HG03521 (cell line): Measurements from ENCODE around the gene PHAF1.

Experiments
- ATAC-seq: cut with Tn5 transposase; IDR thresholded peaks from one replicate; pipeline ENCODE4 v1.9.1; 2021; ENCODE audit warnings: mild to moderate bottlenecking, moderate library complexity; ENCODE audit not compliant: unreplicated experiment

The PHAF1 gene

DNA sequence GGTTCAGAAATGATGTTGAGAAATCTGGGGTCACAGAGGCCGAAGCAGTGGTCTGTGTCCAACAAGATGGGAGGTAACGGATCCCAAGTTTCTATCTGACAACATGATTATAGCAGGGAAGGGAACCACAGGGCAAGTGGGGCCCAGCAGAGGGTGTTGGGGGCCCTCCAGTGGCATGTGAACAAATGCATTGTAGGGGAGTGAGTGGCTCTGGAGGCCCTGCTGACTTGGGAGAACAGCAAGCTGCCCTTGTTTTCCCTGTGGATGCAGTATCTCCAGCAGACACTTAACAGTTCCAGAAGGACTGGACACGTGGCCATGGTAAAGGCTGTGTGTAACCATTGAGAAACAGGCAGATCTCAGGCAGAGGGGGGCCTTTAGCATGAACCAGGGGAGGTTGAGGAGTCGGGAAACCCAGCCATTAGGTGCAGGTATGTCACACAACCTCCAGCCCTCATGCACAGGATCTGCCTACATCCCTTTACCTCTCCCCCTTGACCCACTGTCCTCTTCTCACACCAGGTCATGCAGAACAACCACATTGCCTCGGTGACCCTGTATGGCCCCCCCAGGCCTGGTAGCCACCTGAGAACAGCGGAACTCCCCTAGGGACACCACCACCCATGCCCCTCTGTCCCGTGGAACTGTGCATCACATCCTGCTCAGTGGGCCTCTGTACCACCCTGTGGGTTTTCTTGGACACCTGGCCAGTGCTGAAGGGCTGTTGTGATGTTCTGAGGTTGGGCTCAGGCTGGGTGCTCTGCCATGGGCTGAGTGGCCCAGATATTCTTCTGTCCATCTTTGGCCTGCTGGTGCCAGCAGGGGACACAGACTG, 37.0 kb downstream of the PHAF1 start:
- no peak for ATAC-seq

DNA sequence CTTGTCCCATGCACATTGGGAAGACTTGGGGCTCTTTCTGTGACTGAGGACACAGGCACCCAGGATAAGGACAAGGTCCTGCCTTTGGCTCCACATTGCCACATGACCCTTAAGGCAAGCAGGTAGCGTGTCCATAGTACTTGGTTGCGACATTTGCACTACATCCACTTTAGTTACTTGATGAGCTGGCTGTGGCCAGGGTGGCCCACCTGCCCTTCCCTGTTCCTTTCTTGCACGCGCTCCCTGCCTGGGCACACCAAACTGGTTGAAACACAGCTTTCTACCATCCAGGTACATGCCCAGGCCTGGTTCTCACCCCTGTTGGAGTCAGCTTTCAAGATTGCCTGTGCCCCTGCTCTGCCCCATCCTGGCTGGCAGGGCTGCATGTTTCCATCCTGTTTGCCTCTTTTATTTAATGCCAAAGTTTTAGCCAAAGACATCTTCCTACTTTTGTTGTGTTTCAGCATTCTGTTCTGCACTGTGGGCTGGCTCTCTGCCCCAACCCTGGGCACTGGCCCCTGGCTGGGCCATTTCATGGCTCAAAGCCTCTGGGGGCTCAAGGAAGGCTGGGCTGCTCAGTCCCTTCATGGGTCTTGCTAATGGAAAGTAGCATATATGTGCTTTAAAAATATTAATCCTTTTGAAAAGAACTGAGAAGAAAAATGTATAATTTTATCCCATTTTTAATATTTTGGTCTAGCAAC, 37.8 kb downstream of the PHAF1 start:
- ATAC-seq: no peak

DNA sequence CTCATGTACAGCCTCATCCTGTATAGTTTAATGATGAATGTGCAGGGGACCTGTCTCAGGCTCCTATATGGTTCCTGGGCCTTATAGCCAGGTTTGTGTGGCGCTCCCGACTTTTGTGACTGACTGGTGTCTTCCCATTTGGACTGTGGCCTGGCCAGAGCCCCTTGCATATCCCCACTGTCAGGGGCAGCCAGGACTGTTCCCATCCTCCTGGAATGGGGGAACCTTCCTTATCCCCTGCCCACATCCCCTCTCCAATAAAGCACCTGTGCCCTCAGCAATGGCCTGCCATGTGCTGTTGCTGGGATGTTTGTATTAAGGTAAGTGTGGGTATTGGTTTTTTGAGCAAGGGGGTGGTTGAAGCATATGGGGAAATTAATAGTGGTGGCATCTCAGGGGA, 38.5 kb downstream of the PHAF1 start:
- ATAC-seq: no peak

DNA sequence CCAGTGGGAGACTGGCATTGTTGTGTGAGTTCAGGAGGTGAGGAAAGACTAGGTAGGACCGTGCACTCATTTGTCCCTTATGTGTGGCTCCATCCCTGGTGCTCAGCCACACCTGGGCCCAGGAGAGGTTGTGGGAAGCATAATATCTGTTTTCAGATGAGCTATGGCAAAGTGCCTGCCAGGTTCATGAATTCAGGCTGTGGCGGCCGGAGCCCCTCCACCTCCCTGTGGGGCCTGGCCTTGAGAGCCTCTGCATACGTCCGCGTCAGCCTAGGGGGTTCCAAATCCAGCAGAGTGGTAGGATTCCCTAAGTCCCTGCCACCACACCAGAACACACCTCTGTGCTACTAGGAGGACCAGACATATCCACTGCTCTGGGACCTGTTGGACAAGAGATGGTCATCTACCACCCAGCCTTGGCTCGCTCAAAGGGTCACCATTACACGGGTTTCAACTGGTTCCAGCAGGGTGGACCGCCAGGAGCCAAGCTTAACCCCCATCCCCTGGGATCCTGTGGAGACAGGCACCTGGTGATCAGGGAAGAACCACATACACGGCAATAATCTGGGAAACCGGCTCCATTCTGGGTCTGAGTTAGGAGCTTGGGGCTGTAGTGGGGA, 39.0 kb downstream of the PHAF1 start:
- no peak for ATAC-seq

DNA sequence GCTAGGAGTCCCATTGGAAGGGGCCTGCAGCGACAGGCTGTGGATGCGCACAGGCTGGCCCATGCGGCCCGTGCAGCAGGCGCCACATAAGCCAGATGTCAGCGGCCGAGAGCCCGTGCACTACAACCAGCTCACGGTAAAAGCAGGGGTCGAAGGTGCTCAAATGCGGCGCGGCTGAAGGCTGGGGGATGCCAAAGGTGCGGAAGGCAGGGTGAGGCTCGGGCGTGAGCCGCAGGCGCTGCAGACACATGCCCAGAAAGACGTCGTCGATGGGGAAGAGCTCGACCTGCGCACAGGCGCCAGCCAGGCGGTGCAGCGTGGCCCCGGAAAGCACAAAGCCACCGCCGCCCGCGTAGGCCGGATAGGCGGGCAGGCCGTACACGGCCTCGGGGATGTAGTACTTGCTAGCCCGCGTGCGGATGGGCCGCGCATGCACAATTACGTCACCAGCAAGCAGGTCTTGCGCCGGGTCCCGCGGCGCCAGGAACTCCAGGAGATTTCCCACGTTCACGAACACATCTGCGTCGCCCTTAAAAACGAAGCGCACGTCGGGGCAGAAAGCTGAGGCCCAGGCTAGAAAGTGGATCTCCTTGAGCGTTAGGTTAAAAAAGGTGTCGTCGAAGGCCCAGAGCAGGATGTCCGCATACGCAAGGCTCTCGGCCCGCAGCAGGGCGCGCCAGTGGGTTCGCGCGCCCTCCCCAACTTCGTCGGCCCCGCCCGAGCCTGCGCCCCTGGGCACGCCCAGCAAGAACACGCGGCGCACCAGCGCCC, 39.7 kb downstream of the PHAF1 start:
- ATAC-seq: no peak

DNA sequence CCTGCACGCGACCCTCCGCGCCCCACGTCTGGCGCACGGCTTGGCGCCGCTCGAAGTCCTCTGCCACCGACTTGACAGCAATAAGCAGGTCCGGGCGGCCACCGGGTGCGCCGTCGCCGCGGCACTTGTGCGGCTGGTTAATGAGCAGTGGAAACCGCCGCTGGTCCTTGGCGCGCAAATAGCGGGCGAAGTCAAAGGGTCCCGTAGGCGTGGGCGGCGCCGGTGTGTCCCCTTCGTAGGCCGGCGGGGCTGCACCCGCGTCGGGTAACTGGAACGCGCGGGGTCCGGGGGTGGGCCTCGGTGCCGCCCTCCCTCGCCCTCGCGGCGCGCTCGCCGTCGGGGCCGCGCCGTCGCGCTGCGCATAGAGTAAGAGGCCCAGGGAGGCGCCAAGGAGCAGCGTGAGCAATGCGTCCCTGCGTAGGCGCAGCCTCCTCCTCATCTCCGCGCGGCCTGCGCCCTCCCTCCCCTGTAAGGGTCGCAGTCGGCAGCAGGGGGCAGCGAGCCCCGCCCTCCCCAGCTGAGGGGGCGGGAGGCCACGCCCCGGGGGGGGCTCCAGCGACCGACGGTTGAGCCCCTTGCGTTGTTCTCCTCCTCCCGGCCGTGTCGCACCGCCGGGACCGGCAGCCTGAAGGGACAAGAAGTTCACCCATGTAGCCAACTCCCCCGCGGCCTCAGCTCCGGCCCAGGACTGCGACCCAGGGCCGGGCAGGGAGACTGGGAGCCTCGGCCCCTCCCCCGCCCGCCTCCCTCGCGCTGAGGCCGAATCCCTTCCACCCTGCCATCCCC, 40.5 kb downstream of the PHAF1 start:
- ATAC-seq: no peak

DNA sequence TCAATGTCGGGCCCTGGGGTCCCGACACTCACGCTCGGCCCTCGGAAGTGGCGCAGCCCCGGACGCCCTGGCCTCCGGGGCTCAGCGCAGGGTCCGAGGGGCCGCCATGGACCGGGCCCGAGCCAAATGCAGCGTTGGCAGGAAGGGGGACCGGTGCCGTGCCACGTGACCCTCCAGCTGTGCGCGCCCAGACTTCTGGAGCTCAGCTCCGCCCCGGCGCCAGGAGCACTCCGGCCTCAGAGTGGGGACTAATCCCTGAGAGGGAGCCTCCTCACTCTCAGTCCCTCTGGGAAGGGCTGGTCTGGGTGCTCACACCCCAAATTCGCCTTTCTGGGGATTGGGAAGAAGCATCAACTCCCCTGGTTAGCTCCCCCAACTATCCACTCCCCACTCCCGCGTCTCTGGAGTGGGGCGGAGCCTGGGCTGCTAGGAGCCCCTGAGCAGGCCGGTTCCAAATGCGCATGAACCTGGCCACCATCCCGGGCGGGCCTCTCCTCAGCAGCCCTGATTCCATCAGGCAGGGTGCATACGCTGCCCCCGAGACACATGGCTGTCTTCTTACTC, 41.2 kb downstream of the PHAF1 start, which contains the start of gene B3GNT9:
Gene B3GNT9, minus strand, starts transcription at position 166 of the 564 bp plus-strand sequence. CDS start 513 bp downstream, outside the sequence.
- ATAC-seq: no peak

DNA sequence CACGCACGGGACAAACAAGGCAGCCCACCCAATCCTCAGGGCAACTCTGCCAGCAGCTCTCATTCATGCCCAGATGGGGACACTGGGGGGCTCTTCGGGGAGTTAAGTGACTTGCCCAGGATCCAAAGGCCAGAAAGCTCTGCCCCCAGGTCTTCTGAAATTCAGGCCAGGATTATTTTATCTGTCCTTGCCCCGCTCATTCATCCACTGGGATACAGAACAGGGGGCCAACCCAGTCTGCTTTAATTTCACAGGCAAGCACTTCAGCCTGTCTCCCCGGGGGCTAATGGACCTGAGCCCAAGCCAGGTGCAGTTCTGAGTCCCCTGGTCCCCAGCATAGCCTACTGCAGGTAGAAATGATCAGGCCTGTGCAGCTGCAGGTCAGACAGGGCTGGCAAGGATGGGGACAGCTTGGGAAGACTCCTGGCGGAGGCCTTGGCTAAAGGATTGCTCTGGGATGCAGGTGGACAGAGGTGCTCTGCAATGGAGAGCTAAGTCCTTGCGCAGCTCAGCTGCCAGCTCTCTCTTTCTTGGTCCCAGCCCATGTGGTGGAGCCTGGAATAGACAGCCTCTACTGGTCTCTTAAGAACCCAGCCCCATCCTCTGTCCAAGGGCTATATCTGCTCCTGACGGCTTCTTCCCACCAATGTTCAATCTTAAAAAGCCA, 41.8 kb downstream of the PHAF1 start:
- ATAC-seq: no peak

DNA sequence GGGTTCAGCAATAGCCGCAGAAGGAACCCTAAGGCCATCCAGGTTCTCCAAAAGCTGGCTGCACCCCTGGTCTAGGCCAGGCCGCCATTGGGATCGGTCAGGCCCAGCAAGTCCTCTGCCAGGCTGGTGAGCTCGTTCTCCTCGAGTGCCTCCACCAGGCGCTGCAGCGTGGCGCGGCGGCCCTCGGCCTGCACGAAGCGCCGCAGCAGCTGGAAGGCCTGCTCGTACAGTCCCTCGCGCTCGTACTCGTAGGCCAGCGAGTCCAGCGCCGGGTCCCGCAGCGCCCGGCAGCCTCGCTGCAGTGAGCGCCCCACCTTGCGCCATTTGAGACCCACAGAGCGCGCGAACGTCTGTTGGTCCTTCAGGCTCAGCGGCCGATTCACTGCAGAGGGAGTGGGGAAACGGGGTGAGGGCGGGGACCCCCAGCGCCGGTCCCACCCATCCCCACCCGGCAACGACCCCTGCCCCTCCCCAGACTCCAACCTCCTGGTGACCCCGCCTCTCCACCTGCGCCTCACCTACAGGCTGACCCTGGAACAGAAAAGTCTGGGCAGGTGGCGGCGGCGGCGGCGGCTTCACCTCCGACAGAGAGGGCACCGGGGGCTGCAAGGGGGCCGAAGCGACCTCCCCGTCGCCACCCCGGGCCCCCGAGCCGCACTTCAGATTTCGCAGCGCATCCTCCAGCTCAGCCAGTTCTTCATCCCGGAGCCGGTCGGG, 45.0 kb downstream of the PHAF1 start:
- ATAC-seq: no peak

DNA sequence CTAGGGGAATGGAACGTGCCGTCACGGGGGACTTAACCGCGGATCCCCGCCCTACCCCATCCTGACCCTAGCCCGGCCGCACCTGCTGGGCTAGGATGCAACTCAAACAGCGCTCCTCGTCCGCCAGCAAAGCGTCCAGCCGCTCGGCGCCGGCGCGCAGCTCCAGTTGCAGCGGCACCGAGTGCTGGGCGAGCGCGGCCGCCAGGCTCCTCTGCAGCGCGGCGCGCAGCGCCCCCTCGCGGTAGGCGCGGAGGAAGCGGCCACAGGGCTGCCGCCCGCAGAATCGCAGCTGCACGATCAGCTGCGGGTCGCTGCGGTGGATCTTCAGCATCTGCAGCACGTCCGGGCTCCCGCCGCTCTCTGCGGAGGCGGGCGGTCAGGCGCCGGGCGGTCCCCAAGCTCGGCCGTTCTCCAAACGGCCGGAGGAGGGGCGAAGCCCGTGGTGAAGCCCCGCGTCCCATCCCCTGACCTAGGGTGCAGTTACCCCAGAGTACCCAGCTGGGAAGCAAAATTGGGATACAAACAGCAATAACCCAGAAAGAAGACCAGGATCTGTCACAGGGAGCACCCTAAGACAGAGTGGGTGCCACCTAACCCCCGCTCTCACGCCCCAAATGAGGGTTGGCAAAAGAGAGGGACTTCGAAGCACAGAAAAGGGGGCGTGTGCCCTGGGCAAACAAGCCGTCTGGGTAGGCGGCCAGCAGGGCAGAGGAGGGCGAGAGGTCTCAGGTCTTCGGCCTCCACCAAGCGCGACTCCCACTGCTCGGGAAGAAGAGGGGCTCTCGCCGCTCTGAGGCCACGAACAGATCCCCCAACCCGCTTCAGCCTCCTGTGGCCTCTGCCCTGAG, 45.8 kb downstream of the PHAF1 start:
- ATAC-seq: peak; percentile 32

DNA sequence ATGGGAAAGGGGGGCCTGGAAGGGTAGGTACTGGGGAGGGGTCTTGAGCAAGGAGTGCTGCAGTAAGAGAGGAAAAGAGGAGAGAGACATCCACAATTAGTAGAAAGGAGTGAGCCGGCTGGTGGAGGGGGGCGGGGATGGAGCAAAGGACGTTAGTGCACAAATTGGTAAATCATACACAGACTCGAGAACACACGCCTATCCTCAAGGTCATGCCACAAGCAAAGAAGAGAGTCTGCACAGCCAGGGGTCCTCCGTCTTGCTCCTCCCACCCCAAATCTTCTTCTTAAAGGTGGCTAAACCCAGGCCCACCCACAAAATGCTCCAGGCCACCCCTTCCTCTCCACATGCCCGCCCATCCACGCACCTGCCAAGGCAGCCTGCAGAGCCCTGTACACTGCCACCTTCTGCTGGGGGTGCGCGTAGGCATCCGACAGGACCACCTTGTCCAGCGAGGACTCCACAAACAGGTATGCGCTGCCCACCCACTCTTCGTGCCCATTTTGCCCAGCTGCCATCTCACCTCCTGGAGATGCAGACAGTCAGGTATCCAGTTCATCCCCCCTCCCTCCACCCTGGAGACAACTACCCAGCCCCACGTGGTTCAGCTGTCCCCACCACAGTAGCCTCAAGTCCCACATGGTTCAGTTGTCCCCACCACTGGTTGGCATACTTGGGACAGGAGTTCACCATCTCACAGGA, 46.6 kb downstream of the PHAF1 start:
- no peak for ATAC-seq

DNA sequence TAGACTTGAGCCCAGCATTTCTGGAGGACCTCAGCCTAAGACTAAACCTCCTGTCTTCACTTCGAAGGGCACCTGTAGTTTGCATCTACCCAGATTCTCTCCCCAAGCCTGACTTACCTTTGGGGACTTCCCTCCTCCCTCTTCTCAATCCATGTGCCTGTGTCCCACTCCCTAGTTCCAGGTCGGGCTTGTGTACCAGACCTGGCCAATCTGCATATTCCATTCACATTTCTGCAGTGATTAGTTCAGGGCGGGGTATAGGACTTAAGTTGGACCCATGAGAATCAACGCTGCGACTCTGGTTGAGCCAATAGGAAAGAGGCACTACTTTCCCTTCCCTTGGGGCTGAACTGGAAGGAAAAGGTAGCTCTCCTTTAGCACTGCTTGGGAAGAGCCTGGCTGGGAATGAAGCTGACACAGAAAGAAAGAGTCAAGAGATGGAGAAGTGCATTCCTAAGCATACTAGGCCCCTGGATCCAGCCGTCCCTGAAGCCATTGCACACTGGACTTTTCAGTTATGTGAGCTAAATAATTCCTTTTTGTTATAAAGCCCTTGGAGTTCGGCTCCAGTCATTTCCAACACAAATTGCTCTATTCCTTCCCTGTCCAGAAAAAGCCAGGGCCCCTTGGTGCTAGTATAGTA, 47.5 kb downstream of the PHAF1 start:
- ATAC-seq: no peak

DNA sequence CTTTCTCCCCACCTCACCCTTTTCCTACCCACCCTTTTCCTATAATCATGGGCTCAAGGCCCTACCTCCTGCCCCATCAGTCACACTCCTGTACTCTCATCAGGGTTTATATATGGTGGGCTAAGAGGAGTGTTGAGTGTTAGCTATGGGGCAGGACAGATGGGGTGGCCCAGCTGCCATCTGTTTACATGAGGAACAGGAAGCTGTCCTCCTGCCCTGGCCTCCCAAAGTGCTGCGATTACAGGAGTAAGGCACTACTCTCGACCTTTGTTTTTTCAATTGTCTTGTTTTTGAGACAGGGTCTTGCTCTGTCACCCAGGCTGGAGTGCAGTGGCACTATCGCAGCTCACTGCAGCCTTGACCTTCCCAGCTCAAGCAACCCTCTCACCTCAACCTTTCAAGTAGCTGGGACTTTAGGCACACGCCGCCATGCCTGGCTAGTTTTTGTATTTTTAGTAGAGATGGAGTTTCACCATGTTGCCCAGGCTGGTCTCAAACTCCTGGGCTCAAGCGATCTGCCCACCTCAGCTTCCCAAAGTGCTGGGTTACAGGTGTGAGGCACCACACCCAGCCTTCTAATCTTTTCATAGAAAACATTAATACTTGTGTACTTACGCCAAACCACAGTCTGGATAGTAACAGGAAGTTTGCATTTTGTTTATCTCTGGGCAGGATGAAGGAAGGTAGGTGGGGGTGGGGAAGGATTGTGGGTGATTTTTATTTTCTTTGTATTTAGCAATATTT, 48.3 kb downstream of the PHAF1 start:
- ATAC-seq: no peak

DNA sequence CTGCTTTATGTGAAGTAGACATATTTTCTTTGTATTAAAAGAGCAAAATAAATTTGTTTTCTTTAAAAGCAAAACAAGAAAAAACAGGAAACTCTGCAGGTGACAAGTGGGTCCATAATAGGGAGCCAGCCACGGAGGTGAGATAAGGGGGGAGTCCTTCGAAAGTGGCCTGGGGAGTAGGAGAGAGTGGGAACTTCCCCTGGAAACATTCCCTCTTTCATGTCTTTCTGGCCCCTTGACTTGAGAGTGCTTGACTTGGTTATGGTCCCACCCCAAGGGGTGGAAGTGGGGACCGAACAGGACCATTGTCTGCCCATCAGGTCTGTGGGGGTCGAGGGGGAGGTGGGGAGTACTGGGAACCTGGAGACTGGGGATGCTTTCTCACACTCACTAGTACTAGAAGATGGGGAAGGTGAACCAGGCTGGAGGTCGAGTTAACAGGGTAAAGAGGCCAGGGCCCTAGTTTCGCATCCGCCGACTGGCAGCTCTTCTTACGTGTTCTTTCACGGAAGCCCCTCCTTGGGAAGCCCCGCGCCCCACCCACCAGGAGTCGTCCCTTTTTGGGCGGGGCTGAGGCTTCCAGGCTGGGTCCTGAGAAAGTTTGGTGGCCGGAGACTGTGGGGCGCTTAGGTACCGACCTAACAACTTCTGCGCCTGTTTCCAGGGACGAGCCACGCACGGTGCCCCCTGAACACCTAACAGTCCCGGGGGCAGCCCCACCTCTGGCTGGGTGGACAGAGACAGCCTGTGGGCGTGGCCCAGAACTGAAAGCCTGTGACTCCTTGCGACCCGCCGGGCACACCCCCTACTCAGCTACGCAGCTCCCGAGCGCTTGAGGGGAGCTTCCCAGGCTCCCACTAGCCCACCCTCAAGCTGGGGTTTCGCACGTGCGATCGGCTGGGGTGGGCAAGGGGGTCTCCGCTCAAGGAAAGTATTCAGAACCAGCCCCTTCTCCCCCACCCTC, 49.2 kb downstream of the PHAF1 start:
- peak; percentile 14 for ATAC-seq

DNA sequence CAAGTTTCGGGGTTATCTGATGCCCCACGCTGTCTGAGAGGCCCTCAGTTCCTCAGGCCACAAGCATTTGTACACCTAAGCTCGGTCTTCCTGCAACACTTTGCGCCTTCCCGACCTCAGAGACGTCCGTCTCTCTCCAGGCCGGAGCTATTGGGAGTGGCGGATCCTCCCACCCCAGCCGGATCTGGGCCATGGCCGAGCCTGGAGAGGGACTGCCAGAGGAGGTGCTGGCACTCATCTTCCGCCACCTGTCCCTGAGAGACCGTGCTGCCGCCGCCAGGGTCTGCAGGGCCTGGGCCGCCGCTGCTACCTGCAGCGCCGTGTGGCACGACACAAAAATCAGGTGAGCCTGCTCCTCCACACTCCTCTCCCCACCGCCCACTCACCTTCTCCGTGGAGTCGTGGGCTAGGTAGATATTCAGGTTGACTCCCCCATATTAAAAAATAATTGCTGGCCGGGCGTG, 51.9 kb downstream of the PHAF1 start:
- ATAC-seq: no peak
